ENCODE results near the gene ZNF217.
"Not testable (repeated sequence)": the region's sequence is repeated elsewhere in the genome, so short reads cannot be mapped to it uniquely, and the experiment has no call there.

Gene ZNF217

DNA sequence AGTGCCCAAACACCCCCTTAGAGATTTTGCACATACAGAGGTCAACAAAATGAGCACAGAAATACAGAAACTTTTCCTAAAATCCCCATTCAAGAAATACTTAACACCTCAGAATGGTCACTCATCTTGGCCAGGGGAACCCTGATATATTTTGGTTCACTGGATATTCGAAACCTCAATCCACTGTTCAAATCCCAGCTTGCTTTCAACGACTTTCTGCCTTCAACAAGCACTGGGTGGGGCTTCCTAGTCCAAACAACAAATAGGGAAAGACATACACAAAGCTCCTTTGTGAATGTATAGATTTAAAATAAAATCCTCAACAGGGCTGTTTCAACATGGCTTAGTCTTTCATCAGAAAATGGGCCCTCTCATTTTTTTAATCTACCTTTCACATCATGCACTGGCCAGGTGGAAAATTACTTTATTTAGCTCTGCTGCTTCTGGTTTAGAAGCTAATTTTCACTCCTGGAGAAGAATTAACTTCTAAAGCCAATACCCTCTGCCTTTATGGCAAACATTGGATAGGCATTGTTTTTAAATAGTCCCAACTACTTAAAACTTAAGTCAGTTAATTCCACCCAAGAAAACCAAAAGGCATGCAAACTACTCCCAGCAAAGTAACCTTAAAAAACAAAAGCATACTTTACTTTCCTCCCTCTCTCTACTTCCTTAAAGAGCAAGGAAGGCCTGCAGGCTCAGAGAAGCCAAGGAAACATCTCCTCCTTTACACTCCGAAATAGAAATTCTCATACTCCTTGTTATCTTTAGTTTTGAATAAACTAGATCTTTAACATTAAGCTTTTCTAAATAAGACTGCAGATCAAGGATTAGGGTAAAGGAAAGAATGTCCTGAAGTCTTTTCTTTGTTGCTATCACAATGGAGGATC lies 9.7 kb downstream of the ZNF217 start:
- H3K4me3 Mint-ChIP-seq: peak overlapping the region; percentile 21
- not testable (repeated sequence) for H3K9me3 Mint-ChIP-seq, ATAC-seq, H3K27me3 Mint-ChIP-seq
- peaks cover 65% of the 10 kb centered on the region for H3K4me1 Mint-ChIP-seq
- H3K36me3 Mint-ChIP-seq: peaks cover 44% of the 10 kb centered on the region
- H3K27ac Mint-ChIP-seq: peak overlapping the region; percentile 85

DNA sequence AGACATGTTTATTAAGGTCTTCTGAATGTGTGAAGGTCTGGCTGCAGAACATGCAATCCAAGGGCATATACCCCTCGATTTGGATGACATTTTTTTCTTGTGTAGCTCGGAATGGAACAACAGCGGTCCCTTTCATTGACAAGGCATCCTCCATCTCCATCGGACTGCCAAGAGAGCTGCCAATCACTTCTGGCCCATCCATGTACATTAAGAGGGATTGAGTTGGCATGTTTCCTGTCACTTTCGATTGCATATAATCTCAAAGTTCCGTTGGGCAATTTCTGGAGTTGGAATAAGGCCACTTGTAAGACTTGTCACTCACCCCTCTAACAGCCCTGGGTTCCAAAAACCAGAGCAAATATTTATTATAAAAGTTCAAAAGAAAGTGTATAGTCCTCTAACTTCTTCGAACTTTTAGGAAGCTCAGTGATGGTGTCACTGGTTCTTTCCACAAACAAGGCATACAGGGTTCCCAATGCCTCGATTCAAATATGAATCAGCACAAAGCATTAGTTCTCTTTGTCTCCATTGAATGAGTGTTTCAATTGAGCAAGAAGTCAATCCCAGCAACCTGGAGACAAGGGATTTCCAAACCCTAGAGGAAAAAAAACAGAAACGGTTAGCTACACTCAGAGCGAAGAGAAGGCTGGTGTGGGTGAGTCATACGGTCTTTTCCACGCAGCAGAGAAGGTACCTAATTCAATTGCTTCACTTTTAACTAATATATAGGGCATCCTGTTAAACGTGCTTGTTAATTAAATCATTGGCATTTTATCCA lies 10.9 kb downstream of the ZNF217 start:
- peak; percentile 62 for ATAC-seq
- peak overlapping the region; percentile 82 for H3K4me3 Mint-ChIP-seq
- no peaks in the 10 kb centered on the region for H3K27me3 Mint-ChIP-seq
- peak overlapping the region; percentile 85 for H3K27ac Mint-ChIP-seq
- H3K36me3 Mint-ChIP-seq: peaks cover 43% of the 10 kb centered on the region
- H3K4me1 Mint-ChIP-seq: peaks cover 68% of the 10 kb centered on the region
- no peaks in the 10 kb centered on the region for H3K9me3 Mint-ChIP-seq

DNA sequence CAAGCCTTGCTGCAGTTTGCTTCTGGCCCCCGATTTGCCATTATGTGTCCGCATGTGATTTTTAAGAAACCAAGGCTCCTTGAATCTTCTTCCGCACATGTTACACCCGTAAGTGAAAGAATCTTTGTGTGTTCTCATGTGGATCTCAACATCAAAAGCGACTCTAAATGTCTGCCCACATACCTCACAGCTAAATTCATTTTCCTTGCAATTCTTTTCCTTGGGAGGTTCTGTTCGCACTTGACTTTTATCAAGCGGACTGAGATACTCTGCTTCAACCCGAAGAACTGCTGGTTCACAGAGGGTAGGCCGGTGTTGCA lies 11.4 kb downstream of the ZNF217 start:
- no peak for ATAC-seq
- peaks cover 73% of the 10 kb centered on the region for H3K4me1 Mint-ChIP-seq
- H3K27ac Mint-ChIP-seq: peak overlapping the region; percentile 85
- peaks cover 49% of the 10 kb centered on the region for H3K36me3 Mint-ChIP-seq
- H3K4me3 Mint-ChIP-seq: peak overlapping the region; percentile 82
- H3K9me3 Mint-ChIP-seq: no peaks in the 10 kb centered on the region
- H3K27me3 Mint-ChIP-seq: no peaks in the 10 kb centered on the region

DNA sequence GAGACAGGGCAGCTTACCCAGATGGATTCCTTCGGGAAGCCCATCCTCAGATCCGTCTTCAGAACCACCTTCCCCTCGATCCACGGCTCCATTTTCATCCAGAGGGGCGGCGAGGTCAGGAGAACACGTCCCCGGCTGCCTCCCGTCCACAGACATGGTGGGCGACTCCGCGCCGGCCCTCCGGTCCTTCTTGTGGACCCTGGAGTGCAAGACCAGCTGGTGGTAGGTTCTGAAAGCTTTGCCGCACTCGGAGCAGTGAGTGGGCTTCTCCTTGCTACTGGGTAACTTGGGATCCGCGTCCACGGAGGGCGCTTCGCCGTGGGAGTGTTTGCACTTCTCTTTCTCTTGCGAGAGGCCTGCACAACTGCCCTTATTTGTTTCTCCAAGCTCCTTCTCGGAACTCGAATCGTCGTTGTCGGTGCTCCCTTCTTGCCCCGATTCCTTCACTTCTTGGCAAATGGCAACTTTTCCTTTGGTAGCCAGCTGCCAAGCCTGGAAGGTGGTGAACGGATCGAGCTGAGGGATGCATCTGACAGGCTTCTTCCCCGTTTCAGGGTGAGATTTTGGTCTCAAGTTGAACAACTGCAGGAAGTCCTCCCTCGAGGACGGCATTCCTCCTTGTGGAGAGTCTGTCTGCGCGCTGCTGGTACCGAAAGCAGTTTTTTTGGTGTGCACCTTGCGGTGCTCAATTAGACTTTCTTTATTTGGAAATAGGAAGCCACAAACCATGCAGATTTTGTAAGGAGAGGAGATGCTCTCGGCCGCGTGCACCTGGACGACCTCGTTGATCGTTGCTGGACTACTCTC lies 12.0 kb downstream of the ZNF217 start:
- no peak for ATAC-seq

GRCh38 chr20:53580376-53581111 lies 13.1 kb downstream of the ZNF217 start:
- H3K4me1 Mint-ChIP-seq: peaks cover 71% of the 10 kb centered on the region
- no peak for ATAC-seq

More for the DNA sequence above, 12.0 kb downstream of the ZNF217 start:
- peaks cover 73% of the 10 kb centered on the region for H3K4me1 Mint-ChIP-seq
- peak overlapping the region; percentile 85 for H3K27ac Mint-ChIP-seq
- no peaks in the 10 kb centered on the region for H3K9me3 Mint-ChIP-seq
- peak overlapping the region; percentile 82 for H3K4me3 Mint-ChIP-seq
- peaks cover 54% of the 10 kb centered on the region for H3K36me3 Mint-ChIP-seq
- no peaks in the 10 kb centered on the region for H3K27me3 Mint-ChIP-seq

GRCh38 chr20:53579581-53580375 lies 13.9 kb downstream of the ZNF217 start:
- H3K27me3 Mint-ChIP-seq: no peaks in the 10 kb centered on the region
- peak overlapping the region; percentile 82 for H3K4me3 Mint-ChIP-seq
- peaks cover 73% of the 10 kb centered on the region for H3K4me1 Mint-ChIP-seq
- no peaks in the 10 kb centered on the region for H3K9me3 Mint-ChIP-seq
- H3K27ac Mint-ChIP-seq: peak overlapping the region; percentile 85
- H3K36me3 Mint-ChIP-seq: peaks cover 66% of the 10 kb centered on the region
- peak; percentile 70 for ATAC-seq

More at GRCh38 chr20:53580376-53581111, 13.1 kb downstream of the ZNF217 start:
- Mint-ChIP-seq H3K27me3 (no peaks in the 10 kb centered on the region), H3K4me3 (peak overlapping the region; percentile 82), H3K27ac (peak overlapping the region; percentile 85), H3K9me3 (no peaks in the 10 kb centered on the region), H3K36me3 (peaks cover 58% of the 10 kb centered on the region)

- Mint-ChIP-seq H3K4me1 (peaks cover 79% of the 10 kb centered on the region), H3K4me3 (peak overlapping the region; percentile 82), H3K36me3 (peaks cover 72% of the 10 kb centered on the region), H3K27ac (peak overlapping the region; percentile 85), H3K9me3 (no peaks in the 10 kb centered on the region), H3K27me3 (no peaks in the 10 kb centered on the region)
- ATAC-seq: no peak
Observed at GRCh38 chr20:53579266-53579580, 14.4 kb downstream of the ZNF217 start.

DNA sequence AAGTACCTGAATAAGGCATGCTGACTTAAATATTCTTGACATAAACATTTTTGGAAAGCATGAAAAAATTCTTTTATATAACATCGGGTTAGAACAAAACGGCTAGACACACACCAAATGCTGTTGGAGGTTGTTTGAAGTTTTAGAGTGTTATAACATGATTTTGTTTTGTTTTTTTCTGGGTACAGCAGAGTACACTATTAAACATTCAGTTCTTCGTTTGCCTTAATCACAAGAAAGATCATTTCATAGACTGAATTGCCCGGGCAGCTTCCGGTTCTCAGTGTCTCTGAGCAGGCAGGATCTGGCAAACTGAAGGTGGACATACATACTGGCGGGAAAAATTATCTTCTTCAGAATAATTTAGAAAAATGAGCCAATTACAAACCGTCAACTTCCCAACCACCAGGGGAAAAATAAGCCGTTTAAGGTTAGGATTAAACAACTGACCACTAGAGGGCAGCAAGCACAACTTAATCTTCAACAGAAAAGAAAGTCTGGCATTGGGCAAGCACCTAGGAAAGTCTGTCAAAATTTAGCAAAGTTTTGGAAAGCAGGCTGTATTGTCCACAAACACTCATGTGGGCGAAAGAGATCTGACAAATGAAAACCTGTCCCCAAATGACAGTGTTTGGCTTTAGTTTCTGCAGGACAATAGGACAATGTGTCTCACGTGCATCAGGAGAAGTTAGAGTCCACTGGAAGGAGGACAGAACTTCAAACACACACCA lies 15.0 kb downstream of the ZNF217 start:
- peak; percentile 71 for ATAC-seq
- Mint-ChIP-seq H3K36me3 (peaks cover 77% of the 10 kb centered on the region), H3K4me1 (peaks cover 84% of the 10 kb centered on the region), H3K9me3 (no peaks in the 10 kb centered on the region), H3K27me3 (no peaks in the 10 kb centered on the region), H3K27ac (peak overlapping the region; percentile 85), H3K4me3 (peak overlapping the region; percentile 82)

- no peaks in the 10 kb centered on the region for H3K27me3 Mint-ChIP-seq
- H3K4me1 Mint-ChIP-seq: peaks cover 84% of the 10 kb centered on the region
- no peaks in the 10 kb centered on the region for H3K9me3 Mint-ChIP-seq
- H3K36me3 Mint-ChIP-seq: peaks cover 76% of the 10 kb centered on the region
- no peak overlapping the region for H3K4me3 Mint-ChIP-seq
- H3K27ac Mint-ChIP-seq: no peak overlapping the region
- ATAC-seq: no peak
Observed at GRCh38 chr20:53576586-53577318, 16.9 kb downstream of the ZNF217 start.

- Mint-ChIP-seq H3K36me3 (peaks cover 76% of the 10 kb centered on the region), H3K4me1 (peaks cover 84% of the 10 kb centered on the region), H3K27me3 (no peaks in the 10 kb centered on the region), H3K4me3 (no peak overlapping the region), H3K9me3 (no peaks in the 10 kb centered on the region), H3K27ac (no peak overlapping the region)
- ATAC-seq: no peak
Observed at GRCh38 chr20:53576195-53576580, 17.5 kb downstream of the ZNF217 start.

- no peak for ATAC-seq
- Mint-ChIP-seq H3K27me3 (no peaks in the 10 kb centered on the region), H3K9me3 (no peaks in the 10 kb centered on the region), H3K4me1 (peaks cover 84% of the 10 kb centered on the region), H3K4me3 (no peak overlapping the region), H3K27ac (no peak overlapping the region), H3K36me3 (peaks cover 76% of the 10 kb centered on the region)
Observed at GRCh38 chr20:53575481-53576194, 18.0 kb downstream of the ZNF217 start.

GRCh38 chr20:53574819-53575218 lies 18.8 kb downstream of the ZNF217 start:
- H3K4me3 Mint-ChIP-seq: no peak overlapping the region
- peaks cover 75% of the 10 kb centered on the region for H3K36me3 Mint-ChIP-seq
- no peaks in the 10 kb centered on the region for H3K27me3 Mint-ChIP-seq
- no peak for ATAC-seq
- no peak overlapping the region for H3K27ac Mint-ChIP-seq
- peaks cover 82% of the 10 kb centered on the region for H3K4me1 Mint-ChIP-seq
- no peaks in the 10 kb centered on the region for H3K9me3 Mint-ChIP-seq

Measured in stimulated activated memory B cell treated with anti-CD40 and anti-IgM and Interleukin-4, amounts not matched to agents 10 μg/mL and 1 μg/mL and 100 μg/mL, for 72 hours (primary cell).